HL-60 (cell line): ENCODE data around the gene FTCD.

Source experiments
- CTCF ChIP-seq: IDR thresholded peaks from one replicate; pipeline ENCODE4 v1.5.1; 2011; ENCODE audit warnings: low read length, control low read depth, inconsistent platforms; ENCODE audit not compliant: insufficient read depth
- GABPA ChIP-seq: IDR thresholded peaks from 2 replicates; pipeline ENCODE4 v1.6.1; 2012; ENCODE audit warnings: low read depth
- POLR2AphosphoS5 ChIP-seq: IDR thresholded peaks from 2 replicates; pipeline ENCODE4 v1.6.1; 2012; ENCODE audit warnings: low read depth
- REST ChIP-seq: IDR thresholded peaks from 2 replicates; pipeline ENCODE4 v1.6.1; 2012; ENCODE audit warnings: low read depth; ENCODE audit not compliant: insufficient replicate concordance
- SPI1 ChIP-seq: IDR thresholded peaks from 2 replicates; pipeline ENCODE4 v1.6.1; 2012; ENCODE audit warnings: low read depth, mild to moderate bottlenecking, borderline replicate concordance

GRCh38 chr21:46141767-46142581, 13.4 kb downstream of the FTCD start:
- TF ChIP-seq CTCF (no peak), POLR2AphosphoS5 (no peak), REST (no peak), SPI1 (no peak), GABPA (no peak)
